ENCODE data around the gene OSM. TPM values are rescaled to one million over a fixed set of nuclear protein-coding genes. Genes with fewer than 3 reads are reported as not detected.
A peak's percentile ranks its signal among the peaks of the same experiment; 100 is the strongest.

The OSM gene
- total RNA-seq, 1 experiment from 2014 or later: not detected

DNA sequence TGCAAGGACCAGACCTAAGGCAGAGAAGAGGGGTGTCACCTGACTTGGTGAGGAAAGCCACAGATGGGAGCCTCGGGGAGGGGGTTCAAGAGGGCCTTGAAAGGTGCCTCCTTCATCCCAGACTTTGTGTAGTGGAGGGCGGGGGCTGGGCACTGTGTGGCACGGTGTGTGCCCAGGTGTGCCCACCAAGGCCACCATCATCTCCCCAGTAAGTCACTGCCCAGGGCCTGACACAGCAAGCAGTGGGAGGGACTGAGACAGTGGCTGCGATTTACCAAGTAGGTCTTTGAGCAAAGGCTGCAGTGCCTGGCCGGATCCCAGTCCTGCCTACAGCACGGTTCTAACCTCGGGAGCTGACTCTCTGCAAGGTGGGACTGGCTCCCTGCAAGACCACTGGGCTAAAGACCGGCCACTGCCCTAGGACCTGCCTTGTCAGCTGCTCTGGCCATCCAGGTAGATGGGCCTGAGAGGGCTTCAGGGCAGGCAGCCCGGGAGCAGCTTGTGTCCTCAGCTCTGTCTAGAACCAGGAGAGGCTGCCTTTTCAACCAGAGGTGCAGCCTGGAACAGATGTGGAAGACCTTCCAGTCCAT lies 1.4 kb downstream of the OSM start:
- no peak for DNase-seq (ENCODE audit: low read depth)

DNA sequence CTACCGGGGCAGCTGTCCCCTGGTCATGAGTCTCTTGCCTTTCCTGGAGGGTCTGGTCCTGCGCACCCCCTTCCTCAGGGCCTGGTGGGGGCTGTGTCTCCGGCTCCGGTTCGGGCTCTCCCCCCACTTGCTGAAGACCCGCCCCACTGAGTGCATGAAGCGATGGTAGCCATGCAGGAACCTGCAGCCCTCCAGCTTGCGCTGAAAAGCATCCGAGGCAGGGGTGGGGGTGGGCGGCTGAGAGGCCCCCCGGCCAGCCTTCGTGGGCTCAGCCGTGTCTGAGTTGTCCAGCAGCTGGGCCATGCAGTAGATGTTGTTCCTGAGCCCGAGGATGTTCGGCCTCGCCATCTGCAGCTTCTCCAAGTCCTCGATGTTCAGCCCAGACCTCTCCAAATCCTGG lies 2.8 kb downstream of the OSM start:
- DNase-seq (ENCODE audit: low read depth): no peak

DNA sequence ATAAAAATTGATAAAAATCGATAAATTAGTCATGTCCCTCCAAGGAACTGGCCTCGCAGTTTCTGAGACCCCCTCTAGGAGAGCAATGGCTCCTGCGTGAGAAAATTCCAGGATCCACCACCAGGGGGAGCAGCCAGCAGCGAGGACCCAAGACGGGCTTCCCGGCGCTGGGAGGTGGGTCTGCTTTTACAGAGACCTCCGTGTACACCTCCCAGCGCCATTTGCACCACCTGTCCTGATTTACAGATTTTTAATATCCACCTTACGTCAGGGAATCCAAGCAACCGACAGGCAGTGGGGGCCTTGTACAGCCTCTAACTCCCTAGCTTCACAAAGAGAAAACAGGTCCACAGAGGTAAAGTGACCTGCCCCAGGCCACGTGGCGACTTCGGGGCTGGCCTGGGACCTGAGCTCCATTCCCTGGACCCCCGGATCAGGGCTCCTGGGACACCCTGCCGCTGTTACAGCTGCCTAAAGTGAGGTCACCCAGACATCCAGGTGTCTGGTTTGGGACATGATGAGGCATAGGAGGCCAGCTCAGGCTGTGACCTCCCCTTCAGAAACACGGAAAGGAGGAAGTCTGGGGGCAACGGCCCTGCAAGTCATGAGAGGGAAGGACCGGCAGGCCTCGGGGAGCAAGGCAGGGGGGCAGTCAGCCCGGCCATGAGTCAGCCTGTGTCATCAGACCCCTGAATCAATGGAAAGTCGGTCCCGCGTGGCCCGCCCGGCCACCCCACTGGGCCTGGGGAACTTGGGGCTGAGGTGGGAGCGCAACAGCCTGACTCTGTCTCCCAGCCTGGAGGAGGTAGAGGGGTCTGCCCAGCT lies 3.5 kb downstream of the OSM start:
- peak; percentile 56 for DNase-seq (ENCODE audit: low read depth)

DNA sequence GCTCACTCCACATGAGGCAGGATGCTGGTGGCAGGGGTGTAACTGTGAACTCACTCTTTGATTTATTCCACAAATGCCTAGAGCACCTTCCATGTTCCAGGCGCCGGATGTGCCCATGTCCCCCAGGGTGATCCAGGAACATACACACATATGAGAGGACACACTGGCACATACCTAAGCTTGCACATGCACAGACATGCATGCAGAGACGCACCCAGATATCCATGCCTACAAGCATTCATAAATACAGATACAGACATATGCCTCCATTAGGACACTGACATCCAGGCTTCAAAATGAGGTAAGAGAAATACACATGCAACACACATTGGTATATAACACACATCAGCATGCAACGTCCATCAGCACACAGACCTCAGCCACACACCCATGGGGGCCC lies 4.5 kb downstream of the OSM start:
- DNase-seq (ENCODE audit: low read depth): no peak

DNA sequence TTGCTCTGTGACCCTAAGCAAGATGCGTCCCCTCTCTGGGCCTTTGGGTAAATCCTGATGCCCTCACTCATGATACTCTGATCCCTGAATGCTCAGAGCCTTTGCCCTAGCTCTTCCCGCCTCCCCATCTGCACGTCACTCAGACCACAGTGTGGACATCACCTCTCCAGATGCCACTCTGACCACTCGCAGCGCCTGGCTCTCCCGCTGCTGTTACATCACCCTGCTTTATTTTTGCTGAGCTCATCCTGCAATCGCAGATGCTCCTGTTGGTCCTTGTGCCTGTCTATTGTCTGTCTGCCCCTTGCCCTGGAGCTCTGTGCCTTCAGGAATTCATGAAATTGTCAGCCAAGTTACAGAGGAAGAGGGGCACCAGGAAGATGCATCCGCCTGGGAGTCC lies 5.5 kb downstream of the OSM start:
- DNase-seq (ENCODE audit: low read depth): no peak

DNA sequence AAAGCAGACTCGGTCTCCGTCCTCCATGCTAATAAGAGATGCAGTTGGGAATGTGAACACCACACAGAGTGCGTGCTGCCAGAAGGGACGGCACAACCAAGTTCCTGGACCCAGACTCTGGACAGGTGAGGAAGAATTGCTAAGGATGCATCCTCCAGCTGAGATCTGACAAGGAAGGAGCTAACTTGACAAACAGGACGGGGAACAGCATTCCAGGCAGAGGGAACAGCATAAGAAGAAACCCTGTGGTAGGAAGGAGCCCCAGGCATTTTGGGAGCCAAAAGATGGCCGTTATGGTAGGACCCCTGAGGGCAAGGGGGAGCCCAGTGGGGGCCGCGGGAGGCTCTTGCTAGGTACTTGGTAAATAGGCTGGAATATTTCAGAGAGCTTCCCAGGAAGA lies 6.0 kb downstream of the OSM start:
- no peak for DNase-seq (ENCODE audit: low read depth)

DNA sequence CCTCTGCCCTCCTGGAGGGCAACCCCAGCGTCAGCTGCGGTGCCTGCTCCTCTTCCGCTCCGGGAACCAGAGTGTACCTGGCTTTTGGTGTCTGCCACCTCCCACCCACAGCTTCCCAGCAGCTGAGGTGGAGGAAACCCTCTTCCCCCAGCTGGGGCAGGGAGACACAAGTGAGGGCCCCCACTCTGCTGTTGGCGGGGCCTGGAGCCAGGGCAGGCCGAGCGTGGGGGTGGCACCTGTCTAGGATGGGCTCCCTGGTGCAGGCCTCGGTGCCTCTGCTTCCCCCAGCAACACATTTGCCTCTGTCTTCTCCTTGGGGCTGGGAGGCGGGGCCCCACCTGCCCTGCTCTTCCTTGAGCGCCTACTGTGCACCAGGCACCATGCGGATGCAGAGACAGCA lies 6.4 kb downstream of the OSM start:
- no peak for DNase-seq (ENCODE audit: low read depth)

DNA sequence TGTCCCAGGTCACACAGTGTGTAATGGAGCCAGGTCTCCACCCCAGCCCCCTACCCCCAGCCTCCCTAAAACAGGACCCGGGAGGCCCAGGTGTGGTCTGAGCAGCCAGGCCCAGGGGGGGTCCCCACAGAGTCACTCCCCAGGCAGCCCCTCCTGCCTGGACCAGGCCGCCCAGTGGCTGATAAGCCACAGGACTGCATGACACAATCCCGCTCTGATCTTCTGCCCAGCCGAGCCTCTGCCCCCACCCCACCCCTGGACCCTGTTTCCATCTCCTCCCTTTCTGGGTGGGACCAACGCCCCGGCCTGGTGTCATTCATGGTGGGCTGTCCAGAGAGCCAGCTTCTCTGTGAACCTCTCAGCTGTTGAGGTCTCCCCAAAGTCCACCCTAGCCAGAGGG lies 12.3 kb downstream of the OSM start:
- DNase-seq (ENCODE audit: low read depth): no peak

DNA sequence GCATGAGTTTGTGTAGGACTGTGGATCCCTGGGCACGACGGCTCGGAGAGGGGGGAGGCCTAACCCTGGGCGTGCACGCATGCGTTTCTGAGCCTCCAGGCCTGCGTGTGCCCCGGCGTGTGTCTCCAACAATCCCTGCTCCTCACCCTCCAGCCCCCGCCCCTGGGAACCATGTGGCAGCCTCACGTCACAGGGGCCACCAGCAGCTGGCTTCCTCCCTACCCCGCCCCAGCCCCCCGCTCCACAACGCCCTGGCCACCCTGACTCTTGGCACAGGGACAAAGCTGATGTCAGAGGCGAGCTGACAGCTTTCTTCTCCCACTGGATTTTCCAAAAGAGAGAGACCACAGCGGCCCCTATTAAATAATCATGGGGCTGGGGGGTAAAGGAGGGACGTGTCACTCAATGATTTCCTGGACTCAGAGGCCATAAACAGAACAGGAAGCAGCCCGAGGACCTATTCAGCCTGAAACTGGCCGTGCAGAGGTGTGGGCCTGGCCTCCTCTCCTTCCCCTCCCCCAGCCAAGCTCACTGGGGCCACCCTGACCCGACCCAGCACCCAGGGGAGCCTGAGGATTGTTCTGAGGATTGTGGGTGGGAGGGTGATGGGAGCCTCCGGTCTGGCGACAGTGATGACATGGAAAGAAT lies 13.3 kb downstream of the OSM start:
- no peak for DNase-seq (ENCODE audit: low read depth)

DNA sequence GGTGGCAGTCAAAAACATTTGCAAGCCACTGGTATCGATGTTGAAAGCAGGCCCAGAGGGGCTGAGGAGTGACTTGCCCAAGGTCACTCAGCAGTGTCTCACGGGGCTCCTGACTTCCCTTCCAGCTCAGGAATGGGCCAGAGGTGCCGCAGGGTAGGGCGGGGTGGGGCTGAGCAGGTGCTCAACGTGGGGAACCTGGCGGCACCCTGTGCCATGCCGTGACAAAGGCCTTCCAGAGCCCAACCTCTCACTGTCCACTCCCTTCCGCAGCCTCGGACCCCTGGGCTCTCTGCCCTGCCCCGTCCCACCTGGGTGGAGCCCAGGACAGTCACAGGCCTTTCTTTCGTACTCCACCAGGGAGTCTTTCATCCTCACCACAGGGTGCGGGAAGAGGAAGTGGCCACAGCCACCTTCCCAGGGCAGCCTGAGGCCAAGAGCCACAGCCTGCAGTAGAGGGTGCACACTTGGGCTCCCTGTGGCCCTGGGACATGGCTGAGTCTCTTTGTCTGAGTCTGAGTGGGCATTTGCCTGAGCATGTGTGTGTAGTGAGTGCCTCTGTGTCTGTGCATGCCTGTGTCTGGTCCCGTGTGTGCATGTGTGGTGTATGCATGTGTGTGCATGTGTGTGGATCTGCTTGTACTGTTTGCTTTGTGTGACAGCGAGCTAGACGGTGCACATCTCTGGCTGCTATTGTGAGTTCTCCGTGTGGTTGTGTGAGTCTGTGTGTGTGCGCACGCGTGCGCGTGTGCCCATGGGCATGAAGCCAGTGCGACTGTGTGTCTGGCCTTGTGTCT lies 14.0 kb downstream of the OSM start:
- peak; percentile 33 for DNase-seq (ENCODE audit: low read depth)

DNA sequence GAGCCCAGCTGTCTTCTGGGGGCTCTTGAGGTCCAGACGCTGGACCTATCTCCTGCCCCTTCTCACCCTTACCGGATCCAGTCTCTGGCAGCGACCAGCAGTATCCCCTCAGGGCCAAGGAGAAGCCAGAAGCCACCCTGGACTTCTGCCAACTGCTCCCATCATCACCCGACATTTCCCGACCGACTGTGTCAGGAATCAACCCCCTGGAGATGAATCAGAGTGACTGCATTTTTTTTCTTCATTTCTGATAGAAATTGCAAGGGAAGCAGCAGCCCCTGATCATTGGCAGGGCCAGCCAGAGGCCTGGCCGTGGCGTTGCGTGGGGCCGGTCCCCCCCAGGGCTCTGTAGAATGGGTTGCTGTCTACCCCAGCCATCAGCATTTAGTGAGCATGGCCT lies 14.9 kb downstream of the OSM start:
- peak; percentile 76 for DNase-seq (ENCODE audit: low read depth)

DNA sequence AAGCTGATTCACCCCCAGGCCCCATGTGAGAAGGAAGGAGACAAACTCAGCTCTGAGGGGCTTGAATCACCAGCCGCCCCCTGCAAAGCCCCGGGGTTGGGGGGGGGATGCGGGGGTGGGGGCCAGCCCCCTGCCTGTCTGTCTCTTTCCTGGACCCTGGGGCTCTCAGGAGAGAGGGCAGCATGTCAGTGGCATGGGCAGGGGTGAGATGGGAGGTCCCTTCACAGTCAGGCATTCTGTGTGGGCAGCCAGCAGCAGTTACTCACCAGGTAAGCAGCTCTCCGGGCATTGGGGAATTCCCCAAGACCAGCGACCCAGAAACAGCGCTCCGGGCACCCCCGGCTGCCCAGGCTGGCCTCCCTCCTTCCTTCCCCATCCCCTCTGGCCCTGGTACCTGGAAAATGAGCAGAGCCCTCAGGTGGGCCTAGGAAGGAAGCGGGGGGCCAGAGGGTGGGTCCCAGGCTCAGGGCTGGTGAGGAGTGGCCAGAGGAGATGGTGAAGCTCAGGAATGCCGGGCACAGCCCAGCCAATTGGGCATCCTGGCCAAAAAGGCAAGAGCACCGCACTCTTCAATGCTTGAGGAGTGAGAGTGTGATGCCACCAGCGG lies 15.9 kb downstream of the OSM start:
- DNase-seq (ENCODE audit: low read depth): peak; percentile 76

DNA sequence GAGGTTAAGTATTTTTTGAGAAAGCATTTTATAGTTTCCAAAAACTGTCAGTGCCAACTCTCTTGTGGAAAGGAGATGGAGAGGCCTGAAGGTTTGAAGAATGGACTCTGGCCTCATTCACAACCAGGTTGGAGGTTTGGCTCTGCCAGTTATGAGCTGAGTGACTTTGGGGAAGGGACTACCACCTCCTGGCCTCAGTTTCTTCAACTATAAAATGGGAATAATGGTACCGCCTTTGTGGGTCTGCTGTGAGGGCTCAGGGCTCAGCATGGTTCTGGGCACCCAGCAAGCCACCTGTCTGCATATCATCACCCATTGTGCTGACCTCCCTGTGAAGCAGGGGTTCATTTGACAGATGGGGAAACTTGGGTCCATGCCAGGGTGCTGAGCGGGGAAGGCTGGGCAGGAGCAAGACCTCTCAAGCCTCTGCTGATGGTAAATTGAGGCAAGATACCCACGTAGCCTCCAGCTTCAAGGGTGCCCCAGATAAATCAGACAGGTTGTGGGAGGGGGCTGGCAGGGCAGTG lies 16.5 kb downstream of the OSM start:
- DNase-seq (ENCODE audit: low read depth): no peak

DNA sequence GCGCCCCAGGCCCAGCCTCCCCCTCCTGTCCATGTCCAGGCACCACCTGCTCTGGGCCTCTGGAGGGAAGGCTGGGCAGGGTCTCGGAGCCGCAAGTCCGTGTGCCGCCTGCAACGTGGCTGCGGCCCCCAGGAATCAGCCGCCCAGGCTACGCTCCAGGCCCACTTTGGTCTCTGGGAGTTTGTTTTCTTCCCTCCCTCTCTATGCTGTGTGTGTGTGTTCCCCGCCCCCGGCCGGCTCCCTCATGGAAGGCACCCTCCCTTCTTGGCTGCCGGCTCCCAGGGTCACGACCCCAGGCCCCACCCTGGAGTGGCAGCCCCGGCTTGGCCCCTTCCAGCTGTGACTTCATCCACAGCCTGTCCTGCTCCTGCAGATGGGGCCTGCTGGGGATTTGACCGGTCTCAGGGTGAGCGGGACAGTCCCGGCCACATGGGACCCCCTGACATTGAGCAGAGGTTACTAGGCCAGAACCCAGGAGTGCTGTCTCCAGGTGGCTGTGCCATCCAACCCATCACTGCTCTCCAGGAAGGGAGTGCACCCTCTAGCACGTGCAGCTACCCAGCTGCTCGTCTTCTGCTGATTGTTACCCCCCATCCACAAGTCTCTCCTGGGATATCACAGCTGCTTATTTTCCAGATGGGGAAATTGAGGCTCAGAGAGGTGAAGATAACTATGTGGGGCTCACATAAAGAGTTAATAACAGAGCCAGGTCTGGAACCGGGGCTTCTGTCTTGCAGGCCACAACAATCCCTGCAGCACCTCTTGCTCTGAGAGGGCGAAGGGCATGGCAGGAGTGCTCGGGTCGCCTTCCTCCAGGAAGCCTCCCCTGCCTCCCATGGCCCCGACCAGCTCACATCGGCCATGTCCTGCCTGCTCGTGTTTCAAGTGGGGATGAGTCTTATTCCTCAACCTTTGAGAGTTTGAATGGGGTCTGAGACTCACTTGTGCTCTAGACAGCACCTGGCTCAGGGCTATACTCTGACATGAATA lies 17.3 kb downstream of the OSM start:
- DNase-seq (ENCODE audit: low read depth): no peak

DNA sequence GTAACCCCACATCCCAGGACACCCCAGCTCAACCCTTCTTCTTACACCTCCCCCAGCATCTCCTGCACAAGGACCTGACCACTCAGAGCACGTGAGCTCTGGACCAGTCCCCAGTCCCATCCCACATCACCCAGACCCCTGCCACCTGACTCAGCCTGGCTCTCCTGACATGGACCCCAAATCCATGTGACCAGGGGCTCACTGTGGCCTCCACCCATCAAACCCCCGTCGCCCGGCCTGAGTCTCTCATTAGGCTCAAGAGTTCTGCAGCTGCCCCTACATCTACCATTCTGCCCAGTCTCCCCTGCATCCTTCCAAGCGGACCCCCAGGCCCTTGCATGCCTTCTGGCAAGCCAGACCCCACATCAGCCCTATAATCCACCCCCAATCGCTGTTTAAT lies 18.2 kb downstream of the OSM start:
- no peak for DNase-seq (ENCODE audit: low read depth)

DNA sequence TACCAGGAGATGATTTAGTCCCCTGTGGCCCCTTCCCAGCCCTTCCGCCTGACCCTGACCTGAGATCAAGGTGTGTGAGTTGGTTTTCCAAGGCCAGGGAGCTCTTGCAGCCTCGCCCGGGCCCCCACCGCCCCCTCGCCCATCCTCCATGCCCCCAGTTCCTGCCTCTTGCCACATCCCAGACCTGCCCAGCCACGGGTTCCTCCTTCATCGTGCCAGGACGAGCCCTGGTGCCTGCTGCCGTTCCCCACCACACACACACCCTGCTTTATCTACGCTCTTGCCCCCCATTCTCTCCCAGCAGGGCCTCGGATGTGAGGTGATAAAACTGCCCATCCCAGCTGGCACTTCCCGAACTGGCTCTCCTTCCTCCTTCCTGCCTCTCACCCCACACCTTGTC lies 18.7 kb downstream of the OSM start:
- DNase-seq (ENCODE audit: low read depth): no peak

DNA sequence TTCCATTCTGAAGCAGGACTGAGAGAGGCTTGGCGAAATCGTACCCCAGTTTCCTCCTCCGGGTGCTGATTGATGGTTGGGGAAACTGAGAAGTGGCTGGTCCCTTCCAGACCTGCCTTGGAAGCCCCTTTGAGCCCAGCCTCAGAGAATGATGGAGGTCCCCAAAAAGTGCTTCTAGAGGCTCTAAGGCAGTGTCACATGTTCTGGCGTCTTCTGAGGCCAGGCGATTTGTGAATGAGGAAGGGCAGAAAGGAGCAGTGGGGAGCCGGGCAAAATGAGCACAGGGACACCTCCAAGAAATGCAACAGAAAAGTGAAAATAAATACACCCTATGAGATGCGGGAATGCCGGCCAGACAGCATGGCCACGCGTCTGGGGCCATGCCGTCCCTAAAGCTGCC lies 19.1 kb downstream of the OSM start:
- DNase-seq (ENCODE audit: low read depth): no peak

DNA sequence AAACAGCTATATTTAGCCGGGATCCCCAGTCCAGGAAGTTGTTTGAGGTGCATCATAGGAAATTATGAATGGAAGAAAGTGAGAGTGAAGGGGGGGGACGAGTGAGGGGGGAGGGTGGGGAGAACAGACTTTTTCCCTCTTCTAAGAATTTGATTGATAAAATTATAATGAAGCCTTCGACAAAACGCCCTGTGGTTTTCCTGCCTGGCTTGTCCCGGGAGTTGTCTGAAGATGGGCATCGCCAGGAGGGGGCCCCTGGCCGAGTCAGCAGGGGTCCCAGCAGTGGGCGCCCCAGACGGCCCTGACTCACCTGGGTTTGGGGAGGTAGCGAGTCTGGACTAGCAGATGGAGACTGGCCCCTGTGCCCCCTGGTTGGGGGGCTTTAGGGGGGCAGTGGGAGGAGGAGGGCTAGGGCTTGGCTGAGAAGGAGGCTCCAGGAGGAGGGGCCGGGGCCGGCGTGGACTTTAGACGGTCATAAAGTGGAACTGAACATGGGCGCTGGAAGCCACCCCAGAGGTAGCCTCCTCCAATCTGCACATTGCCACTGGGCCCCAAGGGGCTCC lies 19.8 kb downstream of the OSM start:
- no peak for DNase-seq (ENCODE audit: low read depth)

DNA sequence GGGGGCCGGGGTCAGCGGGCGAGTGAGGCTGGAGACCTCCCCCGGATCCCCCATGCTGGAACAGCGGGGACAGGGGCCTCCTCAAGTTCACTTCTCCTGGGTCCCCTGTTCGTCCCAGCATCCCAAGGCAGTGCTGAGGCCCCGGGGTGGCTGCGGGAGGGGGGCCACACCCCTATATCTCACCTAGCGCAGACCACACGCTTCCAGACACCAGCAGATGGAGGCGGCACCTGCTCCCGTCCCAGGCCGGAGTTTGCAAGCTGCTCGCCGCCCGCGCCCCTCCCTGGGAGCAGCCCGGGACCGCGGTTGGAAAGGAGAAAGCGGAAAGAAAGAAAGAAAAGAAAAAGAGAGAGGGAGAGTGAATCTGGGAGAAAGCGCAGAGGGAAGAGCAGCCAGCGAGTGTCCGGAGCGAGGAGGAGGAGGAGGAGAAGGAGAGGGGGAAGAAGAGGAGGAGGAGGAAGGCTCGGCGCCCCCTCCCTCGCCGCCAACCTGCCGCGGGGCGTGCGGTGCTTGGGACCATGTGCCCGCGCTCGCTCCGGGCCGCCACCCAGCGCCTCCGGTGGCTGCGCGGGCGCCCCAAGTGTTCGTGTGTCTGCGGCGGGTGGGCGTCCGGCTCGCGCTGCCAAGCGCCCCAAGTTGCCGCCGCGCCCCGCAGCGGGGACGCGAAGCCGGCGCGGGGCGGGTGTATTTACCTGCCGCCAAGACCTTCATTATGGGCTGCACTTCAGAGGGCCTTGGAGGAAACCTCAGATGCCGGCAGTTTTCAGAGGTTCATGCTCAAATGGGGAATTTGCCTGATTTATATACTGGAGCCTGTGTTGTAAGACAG lies 20.5 kb downstream of the OSM start, which contains the start of gene LIF:
Gene LIF (minus strand): TSS at position 775 of the 829 bp plus-strand sequence. CDS start 64 bp downstream, at position 711.
- no peak for DNase-seq (ENCODE audit: low read depth)
